HepG2 (cell line): ENCODE measurements around the gene SRF. TPM values are rescaled to one million over a fixed set of nuclear protein-coding genes. Genes with fewer than 3 reads are reported as not detected.

Experiments used
- ATAC-seq: fragments of 200-7000 bp; cut with Tn5 transposase; 3 replicates; pipeline ENCODE4 v1.9.1; 2020; ENCODE audit warnings: mild to moderate bottlenecking, moderate library complexity
- BruUV-seq: library from RNA; stranded (reverse); fragments of 400-500 nt; replicated peaks from 2 replicates; lab custom pipeline; 2021; lab: Mats Ljungman, UMichigan
- CTCF ChIA-PET: fragments of 300-600 bp; formaldehyde crosslinking; extraction: SDS; loops from one replicate; lab custom pipeline; 2021; ENCODE audit warnings: low total read pairs, inconsistent platforms, low intra/inter-chr PET ratio; lab: Yijun Ruan, JAX
- POLR2A ChIA-PET: fragments of 350-600 bp; sonication (Branson Sonifier 250); formaldehyde crosslinking; loops from one replicate; lab custom pipeline; 2020; ENCODE audit warnings: antibody characterized with exemption, inconsistent platforms; lab: Yijun Ruan, JAX
- DNase-seq: peaks from one replicate; pipeline ENCODE4 v3.0.0-alpha.2; 2015; ENCODE audit warnings: low spot score
- FAIRE-seq: peaks from 3 replicates; lab custom pipeline; 2011; peaks lifted over from hg19 to GRCh38; lab: Jason Lieb, UNC
- H2AFZ ChIP-seq: one replicate; pipeline ENCODE4 v1.6.1; 2011; ENCODE audit warnings: low read length, inconsistent platforms
- H3K27ac ChIP-seq: fragments of 300-600 bp; 3 replicates; pipeline ENCODE4 v1.8.0; 2011; ENCODE audit warnings: mixed run types, mild to moderate bottlenecking, mixed read lengths, low read length, inconsistent platforms; ENCODE audit not compliant: insufficient read depth; ENCODE audit errors: extremely low read length
- H3K27me3 ChIP-seq, 2 experiments: fragments of 200-600 bp in 1 of 2; 2 replicates in 1 of 2; 3 replicates in 1 of 2; pipeline versions ENCODE4 v1.6.0 to v1.8.0; 2011; ENCODE audit warnings: low read length in 2 of 2, mild to moderate bottlenecking in 2 of 2, moderate library complexity in 2 of 2, inconsistent platforms in 1 of 2; ENCODE audit not compliant: insufficient read depth in 2 of 2, control insufficient read depth in 1 of 2
- H3K36me3 ChIP-seq, 2 experiments: fragments of 200-600 bp in 1 of 2; replicated peaks in 1 of 2; 2 replicates in 1 of 2; 3 replicates in 1 of 2; pipeline versions ENCODE4 v1.5.1 to v1.8.0; 2011; ENCODE audit warnings: low read length in 2 of 2, inconsistent platforms in 1 of 2; ENCODE audit not compliant: insufficient read depth in 2 of 2, control insufficient read depth in 1 of 2
- H3K4me1 ChIP-seq: 2 replicates; pipeline ENCODE4 v1.5.1; 2012; ENCODE audit warnings: low read length, inconsistent platforms; ENCODE audit not compliant: insufficient read depth
- H3K4me2 ChIP-seq: 2 replicates; pipeline ENCODE4 v1.6.0; 2011; ENCODE audit warnings: low read depth, low read length, inconsistent platforms
- H3K4me3 ChIP-seq, 3 experiments: fragments of 200-600 bp in 1 of 3; sonication (generic), shearing (Covaris generic) in 1 of 3; replicated peaks in 1 of 3; 2 replicates each; pipeline ENCODE4 v1.5.1; 2011 to 2016; ENCODE audit warnings: low read length in 3 of 3, inconsistent platforms in 2 of 3, low read depth in 2 of 3, mild to moderate bottlenecking in 2 of 3, control low read depth in 1 of 3, mixed read lengths in 1 of 3; ENCODE audit not compliant: insufficient read depth in 1 of 3
- H3K79me2 ChIP-seq: one replicate; pipeline ENCODE4 v1.6.1; 2011; ENCODE audit warnings: low read length, inconsistent platforms; ENCODE audit not compliant: insufficient read depth
- H3K9ac ChIP-seq: 2 replicates; pipeline ENCODE4 v1.6.0; 2011; ENCODE audit warnings: mild to moderate bottlenecking, low read depth, low read length, inconsistent platforms; ENCODE audit not compliant: insufficient read depth
- H3K9me3 ChIP-seq: 2 replicates; pipeline ENCODE4 v1.5.1; 2012; ENCODE audit warnings: mild to moderate bottlenecking, low read length
- H4K20me1 ChIP-seq: 2 replicates; pipeline ENCODE4 v1.6.0; 2011; ENCODE audit warnings: inconsistent platforms, mild to moderate bottlenecking, low read length, moderate library complexity; ENCODE audit not compliant: insufficient read depth
- HMG20B ChIP-seq: conservative IDR thresholded peaks from 2 replicates; pipeline ENCODE4 v1.6.1; 2016; ENCODE audit warnings: missing genetic modification reagents, missing compliant biosample characterization
- SIN3A ChIP-seq: IDR thresholded peaks from 2 replicates; pipeline ENCODE4 v1.6.1; 2011; ENCODE audit warnings: low read depth, mild to moderate bottlenecking, control low read depth, low read length, borderline replicate concordance
- SOX6 ChIP-seq, 2 experiments: fragments of 450-650 bp in 1 of 2; sonication (generic) in 1 of 2; formaldehyde crosslinking in 1 of 2; IDR thresholded peaks; 2 replicates each; pipeline versions ENCODE4 v1.4.0 to v1.6.1; 2017 to 2020; ENCODE audit warnings: antibody characterized with exemption in 1 of 2, mild to moderate bottlenecking in 1 of 2, missing genetic modification reagents in 1 of 2
- TSC22D2 ChIP-seq: sonication (generic); formaldehyde crosslinking; IDR thresholded peaks from 2 replicates; pipeline ENCODE4 v1.5.1; 2020; ENCODE audit warnings: missing genetic modification reagents, mild to moderate bottlenecking, borderline replicate concordance
- ZNF136 ChIP-seq: sonication (generic); formaldehyde crosslinking; IDR thresholded peaks from 2 replicates; pipeline ENCODE4 v1.8.1; 2022; ENCODE audit warnings: low read depth, mild to moderate bottlenecking, moderate library complexity, missing genetic modification reagents
- ZNF33B ChIP-seq: sonication (generic); formaldehyde crosslinking; IDR thresholded peaks from 2 replicates; pipeline ENCODE4 v1.5.1; 2020; ENCODE audit warnings: mild to moderate bottlenecking, missing genetic modification reagents
- ZNF670 ChIP-seq: sonication (generic); formaldehyde crosslinking; IDR thresholded peaks from 2 replicates; pipeline ENCODE4 v1.8.0; 2022; ENCODE audit warnings: mild to moderate bottlenecking, missing genetic modification reagents, borderline replicate concordance
- ZNF737 ChIP-seq: sonication (generic); formaldehyde crosslinking; IDR thresholded peaks from 2 replicates; pipeline ENCODE4 v1.5.0; 2020; ENCODE audit warnings: missing genetic modification reagents, mild to moderate bottlenecking, borderline replicate concordance
- WGBS: methylation state at CpG from one replicate; pipeline ENCODE4 v1.1.6; 2017; ENCODE audit warnings: low lambda C conversion rate; 5-methylcytosine and 5-hydroxymethylcytosine counted together
- in situ Hi-C: cut with HindIII; loops from 2 replicates; pipeline ENCODE4 v1.10.0; 2017; ENCODE audit warnings: low pct_unique_long_range_greater_than_20kb; ENCODE audit not compliant: extremely low pct_ligation_motif_present
- intact Hi-C: fragments of 100-400 bp; cut with micrococcal nuclease; formaldehyde crosslinking; loops from one replicate; pipeline ENCODE4 v1.10.0; 2022; ENCODE audit not compliant: unreplicated experiment
- polyA plus RNA-seq, 8 experiments: library from polyadenylated mRNA; depleted of rRNA in 3 of 8; stranded (reverse) in 7 of 8; unstranded in 1 of 8; fragments of >200 nt; fragmentation: Illumina TruSeq in 4 of 8; extraction: Trizol in 4 of 8; gene quantifications; 2 replicates each; pipeline versions ENCODE4 v1.2.1 to v1.2.3, GENCODE V29; 2011 to 2016; ENCODE audit warnings: low read depth in 4 of 8, missing spikeins in 1 of 8, mixed read lengths in 1 of 8; ENCODE audit not compliant: insufficient read depth in 1 of 8
- total RNA-seq, 5 experiments: library from RNA; depleted of rRNA; stranded (reverse); fragments of >200 nt; fragmentation: Illumina TruSeq; extraction: Trizol; gene quantifications; 2 replicates each; pipeline ENCODE4 v1.2.3, GENCODE V29; 2016; ENCODE audit warnings: low read depth in 1 of 5
- TF ChIP-seq, protein P1 (sequence below): sonication (generic); formaldehyde crosslinking; IDR thresholded peaks from 2 replicates; pipeline ENCODE4 v1.8.1; 2022; ENCODE audit warnings: mild to moderate bottlenecking, missing genetic modification reagents
- TF ChIP-seq, protein P2 (sequence below): sonication (generic); formaldehyde crosslinking; IDR thresholded peaks from 2 replicates; pipeline ENCODE4 v1.4.0; 2020; ENCODE audit warnings: missing genetic modification reagents, mild to moderate bottlenecking, borderline replicate concordance
- TF ChIP-seq, protein P3 (sequence below): sonication (generic); formaldehyde crosslinking; IDR thresholded peaks from 2 replicates; pipeline ENCODE4 v1.9.0; 2022; ENCODE audit warnings: low read depth, missing genetic modification reagents
- TF ChIP-seq, protein P4 (sequence below): IDR thresholded peaks from 2 replicates; pipeline ENCODE4 v1.6.1; 2016

SRF gene
- total and polyA plus RNA-seq, 2 of the 13 experiments (the other 11 are each of a cell fraction or from before 2014, with no cell fraction given), result 25.5 to 44.1 TPM

DNA sequence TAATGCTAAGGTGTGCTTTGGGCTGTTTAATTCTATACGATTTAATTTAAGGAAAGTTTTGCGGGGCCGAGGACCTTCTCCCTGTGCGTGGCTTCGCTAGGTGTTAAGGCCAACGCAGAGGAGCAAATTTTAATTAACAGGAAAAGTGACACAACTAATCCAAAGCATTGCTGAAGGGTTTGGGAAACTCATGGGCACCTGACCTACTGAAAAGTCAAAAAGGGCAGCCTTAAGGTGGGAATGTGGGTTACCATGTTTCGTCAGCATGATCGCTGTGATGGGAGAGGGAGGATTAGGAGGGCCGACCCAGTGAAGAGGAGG lies 10.5 kb downstream of the SRF start (continued):
- TF ChIP-seq, protein P1, sequence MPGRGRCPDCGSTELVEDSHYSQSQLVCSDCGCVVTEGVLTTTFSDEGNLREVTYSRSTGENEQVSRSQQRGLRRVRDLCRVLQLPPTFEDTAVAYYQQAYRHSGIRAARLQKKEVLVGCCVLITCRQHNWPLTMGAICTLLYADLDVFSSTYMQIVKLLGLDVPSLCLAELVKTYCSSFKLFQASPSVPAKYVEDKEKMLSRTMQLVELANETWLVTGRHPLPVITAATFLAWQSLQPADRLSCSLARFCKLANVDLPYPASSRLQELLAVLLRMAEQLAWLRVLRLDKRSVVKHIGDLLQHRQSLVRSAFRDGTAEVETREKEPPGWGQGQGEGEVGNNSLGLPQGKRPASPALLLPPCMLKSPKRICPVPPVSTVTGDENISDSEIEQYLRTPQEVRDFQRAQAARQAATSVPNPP (CRISPR knock-in tag), result 0 out of 2 replicates have a peak, but pooled peaks have one; percentile 47
- TF ChIP-seq ZNF136 (CRISPR knock-in tag), result 0 out of 2 replicates have a peak, but pooled peaks have one; percentile 62
- TF ChIP-seq ZNF33B (CRISPR knock-in tag), result 0 out of 2 replicates have a peak, but pooled peaks have one; percentile 47
- 0 out of 2 replicates have a peak, but pooled peaks have one; percentile 56 for TF ChIP-seq ZNF670 (CRISPR knock-in tag)
- TF ChIP-seq, all 625 proteins: peak for 15

DNA sequence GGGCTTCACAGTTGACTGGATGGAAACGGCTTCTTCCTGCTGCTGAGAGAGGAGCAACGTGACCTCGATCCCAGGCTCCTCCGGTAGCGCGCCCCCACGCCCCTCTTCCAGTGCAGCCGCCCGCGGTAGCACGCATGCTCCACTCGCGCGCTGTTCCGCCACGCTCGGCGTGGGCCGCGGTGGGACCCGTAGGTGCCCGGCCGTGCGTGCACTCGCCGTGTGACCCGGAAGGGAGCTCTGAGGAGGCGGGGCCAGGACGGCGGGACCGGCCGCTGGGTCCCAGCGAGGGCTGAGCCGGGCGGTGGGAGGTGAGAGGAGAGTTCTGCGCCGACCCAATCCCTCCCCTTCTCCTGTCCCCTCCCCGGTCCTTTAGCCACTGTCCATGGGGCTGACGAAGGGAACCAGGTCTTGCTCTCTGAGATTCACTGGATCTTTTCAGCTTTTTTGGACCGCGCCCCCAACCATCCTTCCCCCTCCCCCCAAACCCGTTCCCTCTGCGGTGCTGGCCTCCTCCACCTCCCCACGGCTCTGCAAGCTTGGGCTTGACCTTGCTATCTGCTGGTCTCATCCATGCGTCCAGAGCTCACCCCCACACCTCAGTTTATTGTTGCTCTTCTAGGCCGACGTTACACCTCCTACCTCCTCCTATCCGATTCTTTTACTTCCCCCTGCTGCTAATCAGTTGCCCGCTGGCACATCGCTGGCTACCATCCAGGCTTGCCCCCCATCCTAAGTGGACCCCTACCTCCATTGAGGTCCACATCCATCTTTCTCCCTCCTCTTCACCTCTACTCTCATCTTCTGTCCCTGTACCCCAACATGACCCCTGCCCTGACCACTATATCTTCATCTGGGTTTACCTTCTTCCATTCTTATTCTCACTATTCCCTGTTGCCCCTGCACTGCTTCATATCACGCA lies 11.1 kb downstream of the SRF start, which contains the start of gene CUL9:
CUL9 (plus strand) TSS at position 255 of the 919 bp plus-strand sequence. CDS start 2,115 bp downstream, outside the sequence.
- BruUV-seq, result no TSS peak
- Histone ChIP-seq H3K27ac (peak within 1 kb of the TSS; percentile 58), H3K9ac (peak within 1 kb of the TSS; percentile 80), H3K4me2 (peak within 1 kb of the TSS; percentile 96), H3K27me3 (no peaks in the 10 kb centered on the region; a peak in 1 of 5 replicates), H3K9me3 (no peaks in the 10 kb centered on the region), H3K36me3 (peaks cover 18 to 22% of the 10 kb centered on the region in 2 experiments), H3K79me2 (no peaks in the 10 kb centered on the region), H3K4me1 (peaks cover 22% of the 10 kb centered on the region), H3K4me3 (peak within 1 kb of the TSS; percentile 73 to 83 (median 78)), H4K20me1 (no peaks in the 10 kb centered on the region), H2AFZ (no peak within 1 kb of the TSS)
- FAIRE-seq (peak; percentile 66), DNase-seq (peak; percentile 60), ATAC-seq (peak; percentile 95)
- ChIA-PET CTCF (no interaction called here), POLR2A (interaction anchor here (0.6 to 2.4 kb wide), 30 partner anchors 8 to 1132 kb away, joined by 3 to 12 read pairs (median 4); partner anchors contain the start of genes ABCC10, CUL7, DNPH1 and KLC4)
- in situ Hi-C loops, result no loop called here
- 4% methylated on average over 26 of the region's 51 CpGs for WGBS
- intact Hi-C loops, result loop anchor here (1.0 kb wide), 1 partner anchor 8 kb away; no protein-coding TSS in a partner anchor
- TF ChIP-seq ZNF737, result no peak
- no peak for TF ChIP-seq SOX6 (IDR thresholded peaks at IDR 0.05)
- peak; percentile 75; the same call in 1 of the 2 replicates for TF ChIP-seq SOX6 (CRISPR knock-in tag; IDR thresholded peaks at IDR 0.05)
- TF ChIP-seq, protein P2, sequence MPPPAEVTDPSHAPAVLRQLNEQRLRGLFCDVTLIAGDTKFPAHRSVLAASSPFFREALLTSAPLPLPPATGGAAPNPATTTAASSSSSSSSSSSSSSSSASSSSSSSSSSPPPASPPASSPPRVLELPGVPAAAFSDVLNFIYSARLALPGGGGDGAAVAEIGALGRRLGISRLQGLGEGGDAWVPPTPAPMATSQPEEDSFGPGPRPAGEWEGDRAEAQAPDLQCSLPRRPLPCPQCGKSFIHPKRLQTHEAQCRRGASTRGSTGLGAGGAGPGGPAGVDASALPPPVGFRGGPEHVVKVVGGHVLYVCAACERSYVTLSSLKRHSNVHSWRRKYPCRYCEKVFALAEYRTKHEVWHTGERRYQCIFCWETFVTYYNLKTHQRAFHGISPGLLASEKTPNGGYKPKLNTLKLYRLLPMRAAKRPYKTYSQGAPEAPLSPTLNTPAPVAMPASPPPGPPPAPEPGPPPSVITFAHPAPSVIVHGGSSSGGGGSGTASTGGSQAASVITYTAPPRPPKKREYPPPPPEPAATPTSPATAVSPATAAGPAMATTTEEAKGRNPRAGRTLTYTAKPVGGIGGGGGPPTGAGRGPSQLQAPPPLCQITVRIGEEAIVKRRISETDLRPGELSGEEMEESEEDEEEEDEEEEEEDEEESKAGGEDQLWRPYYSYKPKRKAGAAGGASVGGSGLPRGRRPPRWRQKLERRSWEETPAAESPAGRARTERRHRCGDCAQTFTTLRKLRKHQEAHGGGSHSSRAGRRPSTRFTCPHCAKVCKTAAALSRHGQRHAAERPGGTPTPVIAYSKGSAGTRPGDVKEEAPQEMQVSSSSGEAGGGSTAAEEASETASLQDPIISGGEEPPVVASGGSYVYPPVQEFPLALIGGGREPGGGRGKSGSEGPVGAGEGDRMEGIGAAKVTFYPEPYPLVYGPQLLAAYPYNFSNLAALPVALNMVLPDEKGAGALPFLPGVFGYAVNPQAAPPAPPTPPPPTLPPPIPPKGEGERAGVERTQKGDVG (CRISPR knock-in tag), result no peak
- TF ChIP-seq, protein P3, sequence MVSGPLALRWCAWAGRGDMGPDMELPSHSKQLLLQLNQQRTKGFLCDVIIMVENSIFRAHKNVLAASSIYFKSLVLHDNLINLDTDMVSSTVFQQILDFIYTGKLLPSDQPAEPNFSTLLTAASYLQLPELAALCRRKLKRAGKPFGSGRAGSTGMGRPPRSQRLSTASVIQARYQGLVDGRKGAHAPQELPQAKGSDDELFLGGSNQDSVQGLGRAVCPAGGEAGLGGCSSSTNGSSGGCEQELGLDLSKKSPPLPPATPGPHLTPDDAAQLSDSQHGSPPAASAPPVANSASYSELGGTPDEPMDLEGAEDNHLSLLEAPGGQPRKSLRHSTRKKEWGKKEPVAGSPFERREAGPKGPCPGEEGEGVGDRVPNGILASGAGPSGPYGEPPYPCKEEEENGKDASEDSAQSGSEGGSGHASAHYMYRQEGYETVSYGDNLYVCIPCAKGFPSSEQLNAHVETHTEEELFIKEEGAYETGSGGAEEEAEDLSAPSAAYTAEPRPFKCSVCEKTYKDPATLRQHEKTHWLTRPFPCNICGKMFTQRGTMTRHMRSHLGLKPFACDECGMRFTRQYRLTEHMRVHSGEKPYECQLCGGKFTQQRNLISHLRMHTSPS, result peak; percentile 62; the same call in 1 of the 2 replicates
- TF ChIP-seq TSC22D2, result 0 out of 2 replicates have a peak, but pooled peaks have one; percentile 38
- TF ChIP-seq, protein P4, sequence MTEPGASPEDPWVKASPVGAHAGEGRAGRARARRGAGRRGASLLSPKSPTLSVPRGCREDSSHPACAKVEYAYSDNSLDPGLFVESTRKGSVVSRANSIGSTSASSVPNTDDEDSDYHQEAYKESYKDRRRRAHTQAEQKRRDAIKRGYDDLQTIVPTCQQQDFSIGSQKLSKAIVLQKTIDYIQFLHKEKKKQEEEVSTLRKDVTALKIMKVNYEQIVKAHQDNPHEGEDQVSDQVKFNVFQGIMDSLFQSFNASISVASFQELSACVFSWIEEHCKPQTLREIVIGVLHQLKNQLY (CRISPR knock-in tag), result peak; percentile 78
- TF ChIP-seq SIN3A, result peak; percentile 91; the same call in 1 of the 2 replicates
- TF ChIP-seq HMG20B (CRISPR knock-in tag), result no peak
